Mesenchymal stem cell (in vitro differentiated cells and primary cell): ENCODE results near the gene TEKT5.
"Not testable (repeated sequence)": the region's sequence is repeated elsewhere in the genome, so short reads cannot be mapped to it uniquely, and the experiment has no call there.

Experiments
- DNase-seq: peaks from one replicate; pipeline ENCODE4 v3.0.0-alpha.2; 2013
- H2AFZ ChIP-seq: one replicate; pipeline ENCODE4 v1.6.1; 2013; ENCODE audit warnings: low read depth, mild to moderate bottlenecking, control low read depth, inconsistent platforms, low read length, moderate library complexity
- H2AK5ac ChIP-seq: 2 replicates; pipeline ENCODE4 v1.6.1; 2013; ENCODE audit warnings: low read length, moderate library complexity, mild to moderate bottlenecking, inconsistent platforms; ENCODE audit not compliant: severe bottlenecking
- H2BK120ac ChIP-seq: one replicate; pipeline ENCODE4 v1.6.1; 2013; ENCODE audit warnings: low read depth, mild to moderate bottlenecking, inconsistent platforms, low read length, moderate library complexity
- H2BK12ac ChIP-seq, 2 experiments: one replicate each; pipeline ENCODE4 v1.6.1; 2013; ENCODE audit warnings: inconsistent platforms in 2 of 2, low read length in 2 of 2, mild to moderate bottlenecking in 2 of 2, moderate library complexity in 2 of 2, control low read depth in 1 of 2
- H2BK15ac ChIP-seq: one replicate; pipeline ENCODE4 v1.6.1; 2013; ENCODE audit warnings: mild to moderate bottlenecking, low read depth, inconsistent platforms; ENCODE audit not compliant: poor library complexity, severe bottlenecking
- H2BK5ac ChIP-seq: 2 replicates; pipeline ENCODE4 v1.6.1; 2013; ENCODE audit warnings: low read depth, mild to moderate bottlenecking, low read length, control low read depth, inconsistent platforms; ENCODE audit not compliant: poor library complexity, severe bottlenecking
- H3K14ac ChIP-seq, 2 experiments: one replicate each; pipeline ENCODE4 v1.6.1; 2013; ENCODE audit warnings: inconsistent platforms in 2 of 2, low read length in 2 of 2, control low read depth in 1 of 2, mild to moderate bottlenecking in 1 of 2, moderate library complexity in 1 of 2
- H3K18ac ChIP-seq, 2 experiments: one replicate each; pipeline ENCODE4 v1.6.1; 2013; ENCODE audit warnings: inconsistent platforms in 2 of 2, low read length in 2 of 2, control low read depth in 1 of 2, low read depth in 1 of 2, mild to moderate bottlenecking in 1 of 2
- H3K23ac ChIP-seq, 2 experiments: one replicate each; pipeline ENCODE4 v1.6.1; 2013; ENCODE audit warnings: inconsistent platforms in 2 of 2, low read length in 2 of 2, mild to moderate bottlenecking in 2 of 2, moderate library complexity in 2 of 2, control low read depth in 1 of 2
- H3K27ac ChIP-seq: 2 replicates; pipeline ENCODE4 v1.5.1; 2013; ENCODE audit warnings: mild to moderate bottlenecking, moderate library complexity, low read length, control low read depth, inconsistent platforms; ENCODE audit not compliant: poor library complexity, severe bottlenecking
- H3K27me3 ChIP-seq, 2 experiments: 2 replicates each; pipeline versions ENCODE4 v1.6.1 to v1.7.0; 2013; ENCODE audit warnings: low read length in 2 of 2, mild to moderate bottlenecking in 2 of 2, moderate library complexity in 2 of 2, control low read depth in 1 of 2, inconsistent platforms in 1 of 2; ENCODE audit not compliant: control insufficient read depth in 1 of 2, insufficient read depth in 1 of 2
- H3K36me3 ChIP-seq, 2 experiments: 2 replicates each; pipeline versions ENCODE4 v1.6.1 to v1.7.0; 2013; ENCODE audit warnings: low read length in 2 of 2, control low read depth in 1 of 2, inconsistent platforms in 1 of 2, low read depth in 1 of 2, mild to moderate bottlenecking in 1 of 2; ENCODE audit not compliant: insufficient read depth in 2 of 2, control insufficient read depth in 1 of 2
- H3K4ac ChIP-seq, 2 experiments: one replicate each; pipeline ENCODE4 v1.6.1; 2013; ENCODE audit warnings: inconsistent platforms in 2 of 2, low read length in 2 of 2, mild to moderate bottlenecking in 2 of 2, moderate library complexity in 2 of 2, control low read depth in 1 of 2, low read depth in 1 of 2
- H3K4me1 ChIP-seq: 2 replicates; pipeline ENCODE4 v1.6.1; 2013; ENCODE audit warnings: low read depth, low read length, control low read depth; ENCODE audit not compliant: control insufficient read depth, insufficient read depth
- H3K4me2 ChIP-seq: 2 replicates; pipeline ENCODE4 v1.6.1; 2013; ENCODE audit warnings: low read length, mild to moderate bottlenecking, inconsistent platforms; ENCODE audit not compliant: poor library complexity, severe bottlenecking
- H3K4me3 ChIP-seq, 2 experiments: 2 replicates each; pipeline versions ENCODE4 v1.5.1 to v1.7.0; 2013; ENCODE audit warnings: low read length in 2 of 2, mild to moderate bottlenecking in 2 of 2, control low read depth in 1 of 2, low read depth in 1 of 2; ENCODE audit not compliant: insufficient read depth in 1 of 2
- H3K79me1 ChIP-seq: replicated peaks from 2 replicates; pipeline ENCODE4 v1.6.1; 2013; ENCODE audit warnings: mild to moderate bottlenecking, control low read depth, low read length, inconsistent platforms; ENCODE audit not compliant: poor library complexity, severe bottlenecking
- H3K9ac ChIP-seq: 2 replicates; pipeline ENCODE4 v1.7.0; 2013; ENCODE audit warnings: mild to moderate bottlenecking, low read length, moderate library complexity
- H3K9me3 ChIP-seq: 2 replicates; pipeline ENCODE4 v1.7.0; 2013; ENCODE audit warnings: mild to moderate bottlenecking, low read length; ENCODE audit not compliant: control insufficient read depth
- H4K8ac ChIP-seq: one replicate; pipeline ENCODE4 v1.6.1; 2013; ENCODE audit warnings: inconsistent platforms, mild to moderate bottlenecking, low read length, moderate library complexity
- H4K91ac ChIP-seq: one replicate; pipeline ENCODE4 v1.6.1; 2013; ENCODE audit warnings: mild to moderate bottlenecking, low read length, inconsistent platforms
- WGBS: methylation state at CpG from one replicate; pipeline ENCODE4 v1.1.7; 2013; ENCODE audit warnings: mixed read lengths; 5-methylcytosine and 5-hydroxymethylcytosine counted together

The TEKT5 gene

DNA sequence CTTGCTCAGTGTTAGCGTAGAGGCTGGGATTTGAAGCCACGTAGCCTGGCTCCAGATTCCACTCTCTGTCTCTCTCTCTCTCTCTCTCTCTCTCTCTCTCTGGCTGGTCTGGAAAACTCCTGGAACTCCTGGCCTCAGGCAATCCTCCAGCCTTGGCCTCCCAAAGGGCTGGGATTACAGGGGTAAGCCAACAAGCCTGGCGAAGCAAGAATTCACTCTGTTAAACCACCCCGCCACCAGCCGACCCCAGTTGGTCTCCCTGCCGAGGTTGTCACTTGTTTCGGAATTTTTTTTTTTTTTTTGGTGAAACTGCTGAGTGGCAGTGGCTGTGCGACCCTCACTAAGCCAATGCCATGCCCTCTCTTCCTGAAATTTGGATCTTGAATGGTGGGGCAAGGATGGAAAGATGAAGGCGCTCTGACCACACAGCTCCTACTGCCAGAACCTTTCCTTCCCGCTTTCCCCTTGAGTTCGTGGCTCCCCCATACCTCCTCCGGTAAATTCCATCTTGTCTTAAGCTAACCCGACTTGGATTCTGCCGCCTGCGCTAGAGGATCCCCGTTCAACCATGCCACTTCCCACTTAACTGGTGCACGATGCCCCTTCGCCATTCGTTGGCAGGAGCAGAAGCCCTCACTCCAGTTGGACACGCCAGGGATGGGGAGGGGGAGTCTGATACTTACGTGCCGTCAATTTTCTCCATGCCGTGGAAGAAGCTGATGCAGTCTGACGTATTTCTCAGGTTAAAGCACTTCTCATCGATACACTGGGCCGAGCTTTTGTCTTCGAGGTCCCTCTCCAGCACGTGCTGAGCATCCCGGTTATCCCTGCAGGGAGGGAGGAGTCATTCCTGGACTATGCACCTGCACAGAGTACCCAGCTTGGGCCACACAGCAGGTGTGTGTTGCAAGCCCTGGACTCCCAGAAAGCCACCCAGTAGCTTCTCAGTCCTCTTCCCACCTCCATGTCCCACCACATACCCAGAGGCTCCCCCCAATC lies 13.1 kb downstream of the TEKT5 start:
- Histone ChIP-seq H3K4me2 (no peak overlapping the region), H2BK120ac (no peak overlapping the region), H3K23ac (no peak overlapping the region), H3K9me3 (no peaks in the 10 kb centered on the region), H3K79me1 (no peaks in the 10 kb centered on the region), H3K4me1 (no peaks in the 10 kb centered on the region), H2AFZ (no peak overlapping the region), H4K91ac (no peak overlapping the region), H2BK5ac (no peak overlapping the region), H3K4ac (no peak overlapping the region), H3K14ac (no peak overlapping the region), H3K4me3 (no peak overlapping the region), H3K18ac (no peak overlapping the region), H3K9ac (no peak overlapping the region), H2BK12ac (no peak overlapping the region), H2AK5ac (no peak overlapping the region), H2BK15ac (no peak overlapping the region), H3K27ac (no peak overlapping the region), H3K36me3 (no peaks in the 10 kb centered on the region), H3K27me3 (peaks cover 0 to 31% of the 10 kb centered on the region in 2 experiments), H4K8ac (no peak overlapping the region)
- DNase-seq, result no peak
- 75% methylated on average over 28 of the region's 29 CpGs for WGBS

DNA sequence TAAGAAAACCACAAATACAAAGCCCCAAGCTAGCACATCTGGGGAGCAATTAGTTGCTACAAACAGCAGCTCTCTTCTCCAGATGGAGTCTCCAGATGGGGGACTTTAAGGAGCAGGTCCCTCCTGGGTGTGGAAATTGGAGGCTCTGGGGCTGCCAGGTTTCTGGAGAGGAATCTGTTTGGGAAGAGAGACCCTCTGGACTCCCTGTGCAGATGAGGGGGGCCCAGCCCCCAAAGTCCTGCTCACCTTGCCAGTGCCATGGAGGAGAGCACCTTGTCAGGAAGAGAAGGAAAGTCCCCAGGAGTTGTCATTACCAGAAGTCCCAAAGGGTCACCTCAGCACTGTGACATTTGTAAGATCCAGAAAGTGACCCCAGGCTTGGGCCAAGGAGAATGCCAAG lies 14.8 kb downstream of the TEKT5 start:
- no peak overlapping the region for H3K27ac ChIP-seq
- H3K4me3 ChIP-seq, result no peak overlapping the region
- no peak overlapping the region for H3K18ac ChIP-seq
- no peak overlapping the region for H3K4me2 ChIP-seq
- no peak overlapping the region for H2AFZ ChIP-seq
- peaks cover 0 to 28% of the 10 kb centered on the region in 2 experiments for H3K27me3 ChIP-seq
- H3K9me3 ChIP-seq, result no peaks in the 10 kb centered on the region
- no peak overlapping the region for H2BK15ac ChIP-seq
- no peak overlapping the region for H4K91ac ChIP-seq
- H2BK120ac ChIP-seq, result no peak overlapping the region
- no peaks in the 10 kb centered on the region for H3K4me1 ChIP-seq
- DNase-seq, result no peak
- H3K23ac ChIP-seq, result no peak overlapping the region
- no peak overlapping the region for H2AK5ac ChIP-seq
- H4K8ac ChIP-seq, result no peak overlapping the region
- no peak overlapping the region for H3K4ac ChIP-seq
- H2BK12ac ChIP-seq, result no peak overlapping the region
- no peak overlapping the region for H3K14ac ChIP-seq
- no peak overlapping the region for H3K9ac ChIP-seq
- H2BK5ac ChIP-seq, result no peak overlapping the region
- no peaks in the 10 kb centered on the region for H3K36me3 ChIP-seq
- no peaks in the 10 kb centered on the region for H3K79me1 ChIP-seq

DNA sequence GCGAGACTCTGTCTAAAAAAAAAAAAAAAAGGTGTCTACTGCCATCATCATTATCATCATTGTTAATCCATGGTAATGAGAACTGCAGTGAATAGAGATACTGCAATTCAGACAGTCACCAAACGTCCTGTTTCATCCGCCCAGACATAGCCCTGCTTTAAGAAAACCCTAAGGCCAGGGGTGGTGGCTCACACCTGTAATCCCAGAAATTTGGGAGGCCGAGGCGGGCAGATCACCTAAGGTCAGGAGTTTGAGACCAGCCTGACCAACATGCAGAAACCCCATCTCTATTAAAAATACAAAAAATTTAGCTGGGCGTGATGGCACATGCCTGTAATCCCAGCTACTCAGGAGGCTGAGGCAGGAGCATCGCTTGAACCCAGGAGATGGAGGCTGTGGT lies 15.3 kb downstream of the TEKT5 start:
- H3K4me2 ChIP-seq, H3K4me3 ChIP-seq, H3K9me3 ChIP-seq, H3K23ac ChIP-seq, H4K8ac ChIP-seq, H3K4me1 ChIP-seq, H2BK15ac ChIP-seq, H3K4ac ChIP-seq, H2BK5ac ChIP-seq, H3K9ac ChIP-seq, H2BK120ac ChIP-seq, H3K36me3 ChIP-seq, DNase-seq, H3K79me1 ChIP-seq, H4K91ac ChIP-seq, H2AFZ ChIP-seq, H2AK5ac ChIP-seq, H3K18ac ChIP-seq, H2BK12ac ChIP-seq, H3K14ac ChIP-seq, H3K27ac ChIP-seq: not testable (repeated sequence)
- H3K27me3 ChIP-seq, result peaks cover 0 to 28% of the 10 kb centered on the region in 2 experiments
- WGBS, result 88% methylated on average over 6 of the region's 7 CpGs

DNA sequence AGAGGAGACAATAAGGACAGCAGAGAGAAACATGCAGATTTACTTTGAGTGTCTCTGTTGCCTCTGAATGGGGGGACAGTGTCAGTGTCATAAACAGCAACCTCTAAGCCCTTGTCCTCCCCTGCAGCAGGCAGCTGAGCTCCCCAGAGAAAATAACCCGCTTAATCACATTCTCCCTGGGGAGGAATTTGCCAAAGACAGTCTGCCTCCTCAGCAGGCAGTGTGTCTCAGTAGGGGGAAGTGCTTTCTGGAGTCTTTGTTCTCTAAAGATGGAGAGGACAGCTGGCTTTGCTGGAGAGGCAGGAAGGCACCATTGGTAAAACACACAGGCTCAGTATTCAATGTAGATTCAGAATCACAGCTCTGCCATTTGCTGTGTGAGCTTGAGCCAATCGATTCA lies 16.1 kb downstream of the TEKT5 start:
- no peaks in the 10 kb centered on the region for H3K79me1 ChIP-seq
- H3K36me3 ChIP-seq, result no peaks in the 10 kb centered on the region
- no peaks in the 10 kb centered on the region for H3K9me3 ChIP-seq
- no peak overlapping the region for H3K4me2 ChIP-seq
- no peak overlapping the region for H4K91ac ChIP-seq
- H2BK5ac ChIP-seq, result no peak overlapping the region
- 100% methylated on average over 1 of the region's 2 CpGs for WGBS
- H2BK15ac ChIP-seq, result no peak overlapping the region
- no peak overlapping the region for H2AFZ ChIP-seq
- H3K27me3 ChIP-seq, result peaks cover 0 to 32% of the 10 kb centered on the region in 2 experiments
- no peaks in the 10 kb centered on the region for H3K4me1 ChIP-seq
- H3K27ac ChIP-seq, result no peak overlapping the region
- H3K23ac ChIP-seq, result no peak overlapping the region
- H2AK5ac ChIP-seq, result no peak overlapping the region
- H3K4ac ChIP-seq, result no peak overlapping the region
- H2BK12ac ChIP-seq, result no peak overlapping the region
- no peak overlapping the region for H3K9ac ChIP-seq
- H3K4me3 ChIP-seq, result no peak overlapping the region
- H3K14ac ChIP-seq, result no peak overlapping the region
- H4K8ac ChIP-seq, result no peak overlapping the region
- H3K18ac ChIP-seq, result no peak overlapping the region
- H2BK120ac ChIP-seq, result no peak overlapping the region
- no peak for DNase-seq
